SKM-1 treated with dmso at 0.1 percent for 144 hours (cell line): Measurements from ENCODE around the gene KRT79.

ENCODE experiments used
- DNase-seq: peaks from one replicate; lab custom pipeline; 2025; ENCODE audit not compliant: unreplicated experiment; lab: John Stamatoyannopoulos, UW

The KRT79 gene

DNA sequence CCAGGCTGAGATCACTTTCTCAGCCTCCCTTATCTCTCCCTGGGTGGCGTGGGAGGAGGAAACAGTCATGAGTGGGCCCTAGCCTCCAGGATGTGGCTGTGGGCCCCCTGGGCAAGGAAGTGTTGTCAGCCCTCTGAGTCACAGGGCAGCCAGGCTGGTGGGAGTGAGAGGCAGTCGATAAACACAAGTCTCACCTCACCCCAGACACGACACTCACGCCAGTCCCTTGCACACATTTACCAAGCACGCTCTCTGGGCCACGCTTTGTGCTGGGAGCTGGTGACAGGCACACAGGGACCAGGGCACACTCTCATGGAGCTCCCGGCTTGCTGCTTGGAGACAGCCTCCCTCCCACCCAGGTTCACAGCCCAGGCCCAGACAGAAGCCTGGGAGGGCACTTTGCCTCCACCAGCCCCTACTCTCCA, 1.9 kb upstream of the KRT79 start:
- no peak for DNase-seq

DNA sequence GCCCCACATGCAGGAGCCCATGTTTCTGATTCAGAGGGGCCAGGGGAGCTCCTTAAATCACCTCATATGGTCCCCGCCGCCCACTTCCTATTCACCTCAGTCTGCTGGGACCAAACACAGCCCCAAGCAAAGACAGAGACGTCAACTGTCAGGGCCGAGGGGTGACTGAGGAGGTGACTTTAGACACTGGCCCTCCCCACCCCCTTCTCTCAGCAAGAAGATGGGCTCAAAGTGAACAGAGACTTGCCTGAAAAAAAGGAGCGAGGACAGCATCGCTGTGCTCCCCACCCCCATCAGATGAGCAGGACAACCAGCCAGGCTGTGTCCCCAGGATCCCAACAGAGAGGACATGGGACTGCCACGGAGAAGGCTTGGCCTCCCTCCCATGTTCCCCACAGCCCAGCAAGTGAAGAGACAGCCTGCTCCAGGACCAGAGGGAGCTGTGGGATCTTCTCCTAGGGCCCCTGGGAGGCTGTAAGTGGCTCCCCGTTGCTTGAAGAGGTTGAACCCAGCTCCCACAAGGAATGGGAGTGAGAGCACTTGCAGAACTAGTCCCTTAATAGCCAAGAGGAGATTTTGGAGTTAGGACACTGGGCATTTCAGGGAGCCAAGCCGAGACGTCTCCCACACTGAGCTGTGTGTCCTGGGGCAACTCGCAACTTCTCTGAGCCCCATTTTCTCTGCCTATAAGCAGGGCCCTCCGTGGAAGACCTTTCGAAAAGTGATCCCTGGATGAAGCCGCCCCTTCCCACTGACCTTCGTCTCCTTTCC, 1.3 kb upstream of the KRT79 start:
- DNase-seq = no peak

DNA sequence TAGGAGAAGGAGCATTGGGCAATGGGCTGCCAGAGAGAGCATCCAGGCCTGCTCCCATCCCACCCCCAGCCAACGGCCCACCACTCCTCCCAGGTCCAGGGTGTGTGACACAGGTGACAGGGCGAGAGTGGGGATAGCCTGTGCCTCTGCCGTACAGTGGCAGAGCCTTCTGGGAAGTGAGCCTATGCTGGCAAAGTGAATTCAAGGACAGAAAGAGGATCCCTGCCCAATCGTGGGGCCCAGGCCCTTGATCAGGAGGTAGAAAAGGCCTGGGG, 553 bp upstream of the KRT79 start:
- DNase-seq = no peak

DNA sequence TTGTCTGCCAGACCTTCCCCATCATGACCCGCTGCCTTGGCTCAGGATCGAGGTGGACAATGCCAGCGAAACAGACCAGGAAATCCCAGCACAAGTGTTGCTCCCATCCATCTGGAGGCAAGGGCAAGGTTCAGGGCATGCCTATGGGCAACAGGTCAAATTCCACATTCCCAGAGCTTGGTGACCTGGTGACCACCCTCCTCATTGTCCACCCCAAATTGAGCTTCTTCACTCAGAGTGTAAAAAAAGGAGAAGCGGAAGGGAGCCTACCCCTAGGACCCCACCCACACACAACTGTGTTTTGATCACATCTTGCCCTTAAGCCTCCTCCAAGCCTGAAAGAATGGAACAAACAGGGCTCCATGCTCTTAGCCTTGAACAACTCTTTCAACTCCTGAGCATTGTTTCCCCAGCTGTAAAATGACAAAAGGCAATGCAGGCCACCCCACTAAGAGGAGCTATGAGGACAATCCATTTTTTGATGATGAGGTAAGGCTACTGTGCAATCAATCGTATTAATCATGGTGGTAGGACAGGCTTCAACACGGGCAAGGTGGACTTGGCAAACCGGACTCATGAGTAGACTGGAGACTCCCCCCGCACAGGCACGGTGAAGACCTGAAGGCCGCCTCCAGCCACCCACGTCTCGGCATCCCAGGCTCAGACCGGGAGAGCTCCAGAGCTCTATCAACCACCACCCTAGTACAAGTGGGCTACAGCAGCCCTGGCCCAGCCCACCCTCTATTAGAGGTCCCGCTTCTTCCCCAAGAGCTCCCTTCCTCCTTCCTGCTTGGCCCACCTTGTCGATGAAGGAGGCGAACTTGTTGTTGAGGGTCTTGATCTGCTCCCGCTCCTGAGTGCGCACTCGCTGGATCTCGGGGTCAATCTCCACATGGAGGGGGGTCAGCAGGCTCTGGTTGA, 866 bp downstream of the KRT79 start:
- no peak for DNase-seq

DNA sequence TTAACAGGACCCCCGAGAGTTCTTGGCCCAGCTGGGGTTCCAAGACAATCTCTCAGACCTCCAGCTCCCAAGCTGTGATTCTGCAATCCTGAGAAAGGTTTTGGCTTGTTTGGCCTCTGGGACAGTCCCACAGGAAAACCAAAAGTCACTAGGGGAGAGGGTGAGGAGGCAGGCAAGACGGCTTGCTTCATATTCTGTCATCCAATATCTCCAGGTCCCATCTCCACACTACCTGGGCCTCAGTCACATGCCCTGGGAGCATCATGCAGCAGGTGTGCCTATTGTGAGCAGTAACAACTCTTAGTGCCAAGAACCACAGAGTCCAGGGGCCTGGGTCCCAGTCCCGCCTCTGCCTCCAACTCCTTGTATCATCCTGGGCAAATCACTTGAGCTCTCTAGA, 1.7 kb downstream of the KRT79 start:
- no peak for DNase-seq

DNA sequence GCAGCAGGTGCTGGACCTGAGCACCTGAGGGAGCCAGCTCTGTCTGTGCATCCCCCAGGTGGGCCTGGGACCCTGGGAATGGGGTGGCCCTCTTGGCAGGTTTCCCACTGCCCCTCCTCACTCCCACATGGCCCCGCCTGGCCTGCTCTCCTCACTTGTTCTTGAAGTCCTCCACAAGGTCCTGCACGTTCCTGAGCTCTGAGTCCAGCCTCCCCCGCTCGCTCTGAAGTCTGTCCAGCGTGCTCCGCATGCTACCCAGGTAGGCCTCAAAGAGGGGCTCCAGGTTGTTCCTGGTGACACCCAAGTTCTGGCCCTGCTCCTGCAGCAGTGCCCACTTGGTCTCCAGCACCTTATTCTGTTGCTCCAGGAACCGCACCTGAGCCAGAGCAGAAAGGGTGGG, 2.9 kb downstream of the KRT79 start:
- DNase-seq = no peak

DNA sequence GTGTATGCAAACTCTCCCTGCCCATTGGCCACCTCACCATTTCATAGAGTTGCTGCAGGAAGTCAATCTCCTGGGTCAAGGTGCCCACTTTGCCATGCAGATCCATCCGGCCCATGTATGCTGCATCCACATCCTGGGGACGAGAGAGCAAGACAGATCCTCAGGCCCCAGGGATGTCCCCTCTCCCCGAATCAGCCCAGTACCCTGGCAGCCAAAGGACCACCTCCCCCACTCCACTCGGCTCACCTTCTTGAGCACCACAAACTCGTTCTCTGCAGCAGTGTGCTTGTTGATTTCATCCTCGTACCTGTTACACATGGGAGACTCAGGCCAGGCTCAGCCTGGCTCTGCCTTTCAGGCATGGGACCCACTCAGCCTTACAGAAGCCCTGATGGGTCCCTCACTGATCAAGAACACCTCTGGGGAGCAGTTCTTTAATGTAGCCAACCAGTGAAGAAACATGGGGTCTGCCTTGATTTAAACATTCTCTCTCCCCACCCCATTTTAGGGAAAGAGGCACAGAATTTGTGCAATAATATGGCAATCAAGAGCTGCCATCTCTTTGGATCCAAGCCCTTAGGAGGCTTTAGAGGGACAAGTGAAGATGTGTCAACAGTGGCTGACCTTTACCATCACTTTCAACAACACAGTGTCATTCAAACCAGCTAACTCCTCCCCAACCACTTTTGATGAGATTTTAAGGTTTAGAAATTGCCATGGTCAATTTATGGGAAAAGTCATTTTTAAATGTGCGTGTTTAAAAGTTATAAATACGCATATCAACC, 3.9 kb downstream of the KRT79 start:
- no peak for DNase-seq

DNA sequence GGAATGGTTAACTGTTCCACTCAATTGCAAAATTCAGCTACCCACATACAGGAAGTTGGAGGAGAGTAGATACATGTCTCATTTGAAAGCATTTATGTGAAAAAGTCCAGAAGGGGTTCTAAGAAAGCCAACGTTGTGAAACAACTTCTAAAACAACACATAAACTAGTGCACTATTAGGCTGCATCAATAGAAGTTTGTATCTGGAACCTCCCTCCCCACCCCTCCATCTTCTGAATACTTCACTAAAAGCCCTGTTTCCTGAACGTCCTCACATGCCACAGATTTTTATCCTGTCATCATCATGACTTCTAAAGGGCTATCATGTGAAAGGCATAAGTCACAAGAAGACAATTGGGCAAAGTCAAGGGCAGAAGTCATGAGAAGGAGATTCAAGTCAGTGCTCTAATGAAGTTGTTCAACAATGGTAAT, 5.5 kb downstream of the KRT79 start:
- DNase-seq = no peak

DNA sequence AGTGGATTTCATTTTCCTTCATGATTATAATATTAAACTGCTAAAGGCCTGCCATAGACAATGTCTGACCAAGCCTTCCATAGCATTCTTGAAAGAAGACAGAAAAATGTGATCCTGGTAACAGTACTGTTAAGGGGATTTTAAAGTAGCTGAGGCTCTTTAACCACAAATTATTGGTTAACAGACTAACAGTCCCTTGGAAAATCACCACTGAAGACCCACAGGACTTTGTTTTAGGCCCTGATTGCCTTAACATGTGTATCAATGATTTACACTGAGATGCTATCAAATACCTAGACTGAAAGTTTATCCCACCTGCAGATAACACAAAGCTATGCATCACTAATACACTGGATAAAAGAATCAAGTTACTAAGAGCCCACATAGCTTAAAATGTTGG, 6.0 kb downstream of the KRT79 start:
- DNase-seq = no peak

DNA sequence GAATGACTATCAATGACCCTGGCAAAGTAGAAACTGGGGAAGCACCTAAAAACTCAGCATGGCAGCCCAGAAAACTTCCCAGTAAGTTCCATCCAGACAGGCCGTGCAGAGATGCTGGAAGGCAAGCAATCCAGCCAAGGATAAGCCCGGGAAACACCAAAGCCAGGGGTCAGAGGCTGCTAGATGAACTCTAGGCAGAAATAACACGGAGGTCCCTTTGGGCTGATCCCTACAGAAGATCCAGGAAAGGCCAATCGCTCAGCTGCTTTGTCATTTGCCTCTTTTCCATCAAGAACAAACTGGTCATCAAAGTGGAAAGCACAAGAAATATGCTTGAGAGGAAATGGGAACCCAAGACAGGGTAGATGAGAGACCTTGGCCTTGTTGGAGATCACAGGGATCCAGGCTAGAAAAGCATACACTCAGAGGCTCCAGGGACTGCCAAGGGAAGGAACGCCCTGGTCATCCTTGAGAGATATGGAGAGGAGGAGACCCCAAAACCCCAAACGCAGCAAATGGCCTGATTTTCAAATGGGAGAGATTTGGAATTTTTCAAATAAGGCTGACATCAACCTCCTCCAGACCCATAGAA, 6.5 kb downstream of the KRT79 start:
- DNase-seq = no peak

DNA sequence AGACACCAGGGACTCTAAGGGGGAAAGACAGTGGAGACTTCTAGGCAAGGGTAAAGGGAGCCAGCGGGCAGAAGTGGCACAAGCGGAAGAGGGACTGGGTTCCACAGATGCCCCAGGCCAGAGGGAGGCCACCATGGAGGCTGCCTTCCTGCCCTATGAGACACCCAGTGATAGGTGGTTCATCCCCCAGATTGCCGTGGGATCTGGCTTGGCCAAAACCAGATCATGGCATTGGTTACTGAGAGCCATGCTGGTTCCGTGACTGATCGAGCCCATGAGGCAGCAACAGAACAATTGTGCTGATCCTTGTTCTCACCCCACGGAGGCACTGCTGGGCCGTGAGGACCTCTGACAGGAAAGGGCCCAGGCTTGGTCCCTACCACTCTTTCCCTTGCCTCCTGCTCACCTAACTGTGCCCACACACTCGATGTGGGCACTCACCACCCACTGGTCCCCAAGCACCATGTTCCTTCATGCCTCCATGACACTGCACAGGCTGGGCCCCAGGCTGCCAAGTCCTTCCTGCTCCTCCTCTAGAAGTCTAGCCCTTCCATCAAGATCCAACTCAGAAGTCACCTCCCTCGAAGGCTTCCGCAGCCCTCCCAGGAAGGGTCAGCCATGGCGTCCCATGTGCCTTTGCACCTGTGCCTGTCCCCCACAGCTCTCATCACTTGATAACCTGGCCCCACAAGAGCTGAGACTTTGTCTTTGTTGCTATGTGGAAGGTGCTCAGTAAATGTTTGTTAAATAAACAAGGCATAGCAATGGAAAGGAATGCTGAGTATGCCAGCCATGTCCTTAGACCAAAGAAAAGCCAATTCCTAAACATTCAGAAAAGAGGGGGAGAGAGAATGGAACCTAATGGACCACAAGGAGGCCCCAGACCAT, 7.3 kb downstream of the KRT79 start:
- DNase-seq = no peak

DNA sequence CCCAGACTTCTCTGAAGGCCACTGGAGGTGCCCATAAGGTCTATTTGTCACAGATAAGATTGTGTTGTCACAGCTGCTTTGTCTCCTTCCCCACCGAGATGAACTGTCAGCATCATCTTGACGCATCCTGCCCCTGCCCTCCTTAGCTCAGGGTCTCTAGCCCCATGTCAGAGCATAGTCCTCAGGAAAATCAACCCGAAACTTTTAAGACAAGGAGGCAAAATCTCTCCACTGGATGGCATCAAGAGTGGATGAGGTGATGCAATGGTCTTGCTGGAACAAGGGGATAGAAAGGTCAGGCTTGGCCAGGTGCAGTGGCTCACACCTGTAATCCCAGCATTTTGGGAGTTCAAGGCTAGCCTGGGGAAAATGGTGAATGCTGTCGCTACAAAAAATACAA, 8.2 kb downstream of the KRT79 start:
- DNase-seq = no peak

DNA sequence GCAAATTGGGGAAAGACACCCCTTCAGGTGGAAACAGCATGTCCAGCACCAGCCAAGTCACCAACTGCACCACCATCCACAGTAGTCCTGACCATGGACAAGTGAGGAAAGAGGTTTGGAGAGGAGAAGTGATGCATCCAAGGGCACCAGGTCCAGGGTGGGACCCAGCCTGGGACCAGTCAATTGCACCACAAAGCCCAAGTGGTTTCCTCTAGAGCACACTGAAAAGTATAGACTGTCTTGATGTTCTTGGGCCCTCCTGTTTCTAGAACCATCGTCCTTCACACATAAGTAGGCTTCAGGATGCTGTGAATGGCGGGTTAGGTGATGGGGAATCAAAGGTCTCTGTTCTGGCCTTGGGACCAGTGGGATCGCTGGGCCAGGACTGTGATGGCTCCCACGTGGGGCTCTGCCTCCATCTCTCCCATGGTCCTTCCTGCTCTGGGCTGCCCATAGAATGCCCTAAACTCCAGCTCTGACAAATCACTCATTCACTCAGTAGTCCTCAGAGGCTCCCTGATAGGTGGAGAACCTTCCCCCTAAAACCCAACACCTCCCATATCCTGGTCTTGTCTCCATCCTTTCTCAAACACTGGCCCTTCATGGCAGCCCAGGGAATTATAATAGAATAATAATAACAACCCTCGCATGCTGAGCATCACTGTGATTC, 9.2 kb downstream of the KRT79 start:
- no peak for DNase-seq

DNA sequence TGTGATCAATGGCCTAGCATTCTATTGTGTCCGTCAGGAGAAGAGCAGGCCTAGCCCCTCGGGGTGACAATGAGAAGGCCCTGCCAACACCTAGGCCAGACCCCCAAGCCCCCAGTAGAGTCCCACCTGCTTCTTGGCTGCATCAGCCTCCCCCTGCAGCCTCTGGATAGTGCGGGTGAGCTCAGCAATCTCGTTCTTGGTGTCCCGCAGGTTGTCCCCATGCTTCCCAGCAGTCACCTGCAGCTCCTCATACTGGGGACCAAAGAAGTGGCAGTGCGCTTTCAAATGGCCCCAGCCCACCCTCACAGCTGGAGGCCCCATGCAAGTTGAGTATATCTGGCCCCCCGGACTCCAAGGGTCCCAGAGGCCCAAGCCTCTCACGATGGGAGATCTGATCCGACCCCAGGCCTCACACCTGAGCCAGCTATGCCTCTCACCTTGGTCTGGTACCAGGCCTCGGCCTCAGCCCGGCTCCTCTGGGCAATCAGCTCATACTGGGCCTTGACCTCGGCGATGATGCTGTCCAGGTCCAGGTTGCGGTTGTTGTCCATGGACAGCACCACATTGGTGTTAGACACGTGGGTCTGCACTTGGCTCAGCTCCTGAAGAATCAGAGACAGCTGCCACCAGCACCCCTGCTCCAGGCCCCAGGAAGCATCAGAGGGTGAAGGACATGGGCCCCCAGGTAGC, 10.2 kb downstream of the KRT79 start:
- DNase-seq = no peak

DNA sequence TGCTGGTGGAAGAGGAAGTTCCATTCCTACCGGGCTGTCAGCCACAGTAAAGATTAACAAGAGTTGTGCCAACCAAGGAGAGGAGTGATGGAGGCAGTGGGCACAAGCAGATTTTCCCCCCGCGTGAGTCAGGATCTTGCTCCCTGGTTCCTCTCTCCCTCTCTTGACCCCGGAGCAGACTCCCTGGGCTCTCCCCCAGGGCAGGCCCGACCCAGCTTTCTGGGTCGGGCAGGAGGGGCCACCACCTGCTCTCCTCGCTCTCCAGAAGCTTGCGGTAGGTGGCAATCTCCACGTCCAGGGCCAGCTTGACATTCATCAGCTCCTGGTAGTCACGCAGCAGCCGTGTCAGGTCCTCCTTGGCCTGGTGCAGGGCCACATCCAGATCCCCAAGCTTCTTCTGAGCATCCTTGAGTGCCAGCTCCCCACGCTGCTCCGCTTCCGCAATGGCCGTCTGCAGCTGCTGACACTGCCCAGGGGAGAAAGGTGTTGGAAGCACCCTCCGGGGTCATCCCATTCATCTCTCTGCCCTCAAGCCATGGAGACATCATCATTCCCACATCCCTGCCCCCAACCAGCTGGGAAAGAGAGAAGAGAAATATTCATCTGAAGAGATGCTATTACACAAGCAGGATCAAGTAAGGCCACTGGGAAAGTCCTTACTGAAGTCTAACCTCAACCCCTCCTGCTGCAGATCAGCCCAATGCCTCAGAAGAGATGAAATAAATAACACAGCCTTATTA, 11.2 kb downstream of the KRT79 start:
- DNase-seq = no peak

DNA sequence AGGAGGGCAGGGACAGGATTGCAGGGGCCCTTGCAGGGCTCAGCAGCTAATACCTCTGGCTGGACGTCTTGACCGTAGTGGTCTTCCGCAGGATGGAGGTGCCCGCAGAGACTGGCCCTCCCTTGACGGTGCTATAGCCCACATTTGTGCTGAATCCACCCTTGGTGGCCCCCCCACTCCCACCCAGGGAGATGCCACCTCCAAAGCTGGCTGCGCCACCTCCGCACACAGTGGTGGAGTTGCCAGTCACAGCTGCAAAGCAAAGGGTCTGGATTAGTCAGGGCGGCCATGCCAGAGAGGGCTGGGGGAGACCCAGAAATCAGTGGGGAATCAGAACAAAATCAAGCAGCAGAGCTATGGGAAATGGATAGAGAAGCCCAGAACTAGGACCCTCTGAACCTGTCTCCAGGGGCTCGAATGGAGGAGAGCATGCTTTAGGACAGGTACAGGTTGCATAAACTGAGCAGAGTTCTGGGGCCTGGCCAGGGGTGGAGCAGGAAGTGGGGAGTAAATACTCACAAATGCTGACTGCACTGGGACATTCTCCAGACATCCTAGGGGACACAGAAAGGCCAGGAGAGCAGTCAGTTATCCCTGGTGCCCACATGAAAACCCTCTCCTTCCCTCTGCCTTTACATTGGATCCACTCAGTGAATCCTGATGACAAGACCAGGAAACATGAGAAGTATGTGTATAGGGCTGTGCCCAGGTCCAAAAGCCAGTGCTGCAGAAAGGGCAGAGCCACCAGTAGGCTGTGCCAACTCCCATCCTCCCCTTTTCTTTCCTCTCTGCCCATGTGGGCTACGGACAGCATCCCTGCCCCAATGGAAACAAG, 12.1 kb downstream of the KRT79 start:
- DNase-seq = no peak

DNA sequence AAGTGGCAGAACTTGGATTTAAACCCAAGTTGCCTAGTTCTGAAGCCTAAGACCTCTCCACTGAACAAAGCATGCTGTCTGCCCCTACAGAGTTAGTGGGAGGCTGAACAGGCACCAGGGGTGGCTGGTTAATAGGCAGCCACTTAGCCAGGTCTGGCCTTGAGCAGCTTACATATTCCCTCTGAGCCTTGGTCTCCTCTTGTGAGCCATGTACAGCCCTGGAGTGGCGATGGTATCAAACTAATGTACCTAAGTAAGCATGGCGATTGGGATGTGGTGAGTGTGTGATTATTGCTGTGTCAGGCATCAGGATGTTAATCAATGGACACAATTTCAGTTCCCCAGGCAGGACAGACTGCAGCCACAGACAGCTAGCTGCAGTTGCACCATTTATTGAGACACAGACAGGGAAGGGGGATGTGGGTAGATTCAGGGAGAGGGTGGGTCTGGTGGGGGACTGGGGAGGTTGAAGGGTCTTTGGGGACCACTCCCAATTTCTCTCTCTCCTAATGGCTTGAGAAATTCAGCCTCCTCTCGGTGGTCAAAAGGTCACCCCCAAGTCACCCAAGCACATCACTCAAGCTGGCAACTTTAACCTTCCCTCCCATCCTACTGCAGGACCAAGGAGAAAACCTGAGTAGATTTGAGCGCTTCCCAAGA, 12.9 kb downstream of the KRT79 start:
- no peak for DNase-seq
